ENCODE data around the gene CARD9.

The CARD9 gene

GRCh38 chr9:136318776-136319241, 54.7 kb downstream of the CARD9 start:
- no peak for DNase-seq

- DNase-seq: no peak
These were observed 55.2 kb downstream of the CARD9 start for GRCh38 chr9:136318111-136318775.

DNA sequence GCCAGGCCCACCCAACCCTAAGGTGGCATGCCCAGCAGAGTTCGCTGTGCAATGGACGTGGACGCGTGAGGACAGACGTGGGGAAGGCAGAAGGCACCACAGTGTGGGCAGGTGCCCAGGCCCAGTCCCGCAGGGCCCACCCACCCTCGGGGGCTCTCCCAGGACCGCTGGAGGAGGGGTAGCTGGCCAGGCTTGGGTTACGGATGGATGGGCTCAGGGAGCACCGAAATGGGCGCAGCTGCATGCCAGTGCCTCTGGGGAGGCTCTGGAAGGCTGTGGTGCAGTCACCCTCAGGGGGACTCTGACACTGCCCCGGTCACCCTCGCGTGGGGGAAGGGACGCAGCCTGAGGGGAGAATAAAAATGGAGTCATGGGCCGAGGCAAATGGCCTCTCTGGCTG, 55.8 kb downstream of the CARD9 start:
- DNase-seq: no peak

DNA sequence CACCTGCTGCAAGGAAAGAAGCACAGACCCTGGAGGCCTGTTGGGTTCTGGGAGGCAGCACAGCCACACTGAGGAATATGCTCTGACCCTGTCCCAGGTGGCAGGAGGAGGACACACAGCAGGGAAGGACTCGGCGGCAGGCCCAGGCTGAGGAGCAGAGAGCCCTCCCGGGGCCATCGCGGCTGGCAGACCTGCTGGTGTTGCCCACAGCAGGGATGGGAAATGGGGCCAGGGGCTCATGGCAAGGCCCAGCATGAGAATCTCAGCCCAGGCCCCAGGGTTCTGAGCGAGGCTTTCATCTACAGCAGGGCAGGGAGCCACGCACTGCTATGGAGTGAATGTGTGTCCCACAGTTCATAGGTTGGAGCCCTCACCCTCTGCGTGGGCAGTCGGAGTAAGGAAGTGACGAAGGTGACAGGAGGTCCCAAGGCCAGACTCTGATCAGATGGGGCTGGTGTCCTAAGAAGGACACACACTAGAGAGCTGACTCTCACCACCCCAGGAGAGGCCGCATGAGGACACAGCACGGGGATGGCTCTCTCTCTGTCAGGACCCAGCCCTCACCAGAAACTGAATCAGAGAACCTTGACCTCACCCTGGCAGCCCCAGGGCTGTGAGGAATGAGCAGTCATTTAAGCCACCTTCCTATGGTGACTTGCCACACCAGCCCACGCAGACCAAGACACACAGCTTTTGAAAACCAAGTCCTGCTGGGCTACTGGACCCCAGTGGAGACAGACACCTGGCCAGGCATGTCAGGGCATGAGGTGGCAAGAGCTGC, 56.4 kb downstream of the CARD9 start:
- no peak for DNase-seq

DNA sequence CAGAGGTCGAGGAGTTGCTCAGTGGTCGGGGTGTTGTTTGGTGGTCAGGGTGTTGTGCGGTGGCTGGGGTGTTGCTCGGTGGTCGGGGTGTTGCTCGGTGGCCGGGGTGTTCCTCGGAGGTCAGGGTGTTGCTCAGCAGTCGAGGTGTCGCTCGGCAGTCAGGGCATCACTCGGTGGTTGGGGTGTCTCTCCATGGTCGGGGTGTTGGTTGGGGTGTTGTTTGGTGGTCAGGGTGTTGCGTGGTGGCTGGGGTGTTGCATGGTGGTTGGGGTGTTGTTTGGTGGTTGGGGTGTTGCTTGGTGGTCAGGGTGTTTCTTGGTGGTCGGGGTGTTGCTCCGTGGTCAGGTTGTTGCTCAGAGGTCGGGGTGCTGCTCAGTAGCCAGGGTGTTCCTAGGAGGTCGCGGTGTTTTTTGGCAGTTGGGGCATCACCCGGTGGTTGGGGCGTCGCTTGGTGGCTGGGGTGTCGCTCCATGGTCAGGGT, 57.2 kb downstream of the CARD9 start:
- DNase-seq: no peak

DNA sequence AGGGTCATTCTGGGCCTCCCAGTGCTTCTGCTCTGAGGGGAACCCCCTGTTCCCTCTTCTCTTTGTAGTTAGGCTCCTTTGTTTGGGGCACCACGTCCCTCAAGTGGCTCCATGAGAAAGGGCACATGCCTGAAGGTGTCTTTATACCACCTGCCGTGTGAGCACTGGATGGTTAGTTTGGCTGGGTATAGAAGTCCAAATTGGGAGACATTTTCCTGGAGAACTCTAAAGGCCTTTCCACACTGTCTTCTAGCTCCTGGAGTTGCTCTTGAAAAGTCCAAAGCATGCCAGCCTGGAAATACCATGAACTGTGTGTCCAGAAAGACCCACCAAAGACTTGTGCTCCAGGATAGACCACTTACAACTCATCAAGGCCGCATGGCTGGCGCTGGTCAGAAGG, 58.5 kb downstream of the CARD9 start:
- DNase-seq: no peak

DNA sequence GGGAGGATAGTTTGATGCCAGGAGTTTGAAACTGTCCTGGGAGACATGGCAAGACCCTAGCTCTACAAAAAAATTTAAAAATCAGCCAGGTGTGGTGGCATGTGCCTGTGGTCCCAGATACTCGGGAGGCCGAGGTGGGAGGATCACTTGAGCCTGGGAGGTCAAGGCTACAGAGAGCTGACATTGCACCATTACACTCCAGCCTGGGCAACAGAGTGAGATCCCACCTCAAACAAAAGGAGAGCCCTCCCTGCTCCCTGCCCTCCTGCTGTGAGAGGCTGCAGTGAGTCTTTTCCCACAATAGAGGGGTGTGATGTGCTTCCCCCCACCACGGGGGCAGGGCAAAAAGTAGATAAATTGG, 59.4 kb downstream of the CARD9 start:
- DNase-seq: no peak
